WTC11 (cell line): Measurements from ENCODE around the gene CLTRN.

ENCODE experiments used
- ATF3 ChIP-seq: sonication (generic); formaldehyde crosslinking; conservative IDR thresholded peaks from 2 replicates; pipeline ENCODE4 v1.8.1; 2022; ENCODE audit warnings: mild to moderate bottlenecking, missing genetic modification reagents
- ESRRA ChIP-seq: sonication (generic); formaldehyde crosslinking; IDR thresholded peaks from 2 replicates; pipeline ENCODE4 v1.8.1; 2022; ENCODE audit warnings: mild to moderate bottlenecking, missing genetic modification reagents, borderline replicate concordance
- TCF7 ChIP-seq: sonication (generic); formaldehyde crosslinking; IDR thresholded peaks from 2 replicates; pipeline ENCODE4 v1.8.0; 2022; ENCODE audit warnings: mild to moderate bottlenecking, low read depth, missing genetic modification reagents, moderate library complexity
- TF ChIP-seq, protein P1 (sequence below): fragments of 200-600 bp; IDR thresholded peaks from 2 replicates; pipeline ENCODE4 v1.8.0; 2022; ENCODE audit warnings: antibody characterized with exemption

- TF ChIP-seq, protein P1, sequence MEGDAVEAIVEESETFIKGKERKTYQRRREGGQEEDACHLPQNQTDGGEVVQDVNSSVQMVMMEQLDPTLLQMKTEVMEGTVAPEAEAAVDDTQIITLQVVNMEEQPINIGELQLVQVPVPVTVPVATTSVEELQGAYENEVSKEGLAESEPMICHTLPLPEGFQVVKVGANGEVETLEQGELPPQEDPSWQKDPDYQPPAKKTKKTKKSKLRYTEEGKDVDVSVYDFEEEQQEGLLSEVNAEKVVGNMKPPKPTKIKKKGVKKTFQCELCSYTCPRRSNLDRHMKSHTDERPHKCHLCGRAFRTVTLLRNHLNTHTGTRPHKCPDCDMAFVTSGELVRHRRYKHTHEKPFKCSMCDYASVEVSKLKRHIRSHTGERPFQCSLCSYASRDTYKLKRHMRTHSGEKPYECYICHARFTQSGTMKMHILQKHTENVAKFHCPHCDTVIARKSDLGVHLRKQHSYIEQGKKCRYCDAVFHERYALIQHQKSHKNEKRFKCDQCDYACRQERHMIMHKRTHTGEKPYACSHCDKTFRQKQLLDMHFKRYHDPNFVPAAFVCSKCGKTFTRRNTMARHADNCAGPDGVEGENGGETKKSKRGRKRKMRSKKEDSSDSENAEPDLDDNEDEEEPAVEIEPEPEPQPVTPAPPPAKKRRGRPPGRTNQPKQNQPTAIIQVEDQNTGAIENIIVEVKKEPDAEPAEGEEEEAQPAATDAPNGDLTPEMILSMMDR = no peak
- no peak for TF ChIP-seq ESRRA (CRISPR knock-in tag)
- TF ChIP-seq ATF3 (CRISPR knock-in tag) = no peak
- no peak for TF ChIP-seq TCF7 (CRISPR knock-in tag)
Observed at GRCh38 chrX:15672881-15673280, 8.3 kb upstream of the CLTRN start.
